Liver (tissue), 9 donors: ENCODE results near the gene ZNF57. TPM values are rescaled to one million over a fixed set of nuclear protein-coding genes. Genes with fewer than 3 reads are reported as not detected.

Experiments used
- DNase-seq: peaks from one replicate; pipeline ENCODE4 v3.0.0-alpha.2; 2017; ENCODE audit warnings: low spot score
- H3K27ac ChIP-seq, 2 donors: one replicate each; pipeline ENCODE4 v1.7.0; 2013; ENCODE audit warnings: inconsistent platforms in 2 of 2, low read length in 2 of 2, control low read depth in 1 of 2, low read depth in 1 of 2, mild to moderate bottlenecking in 1 of 2
- H3K27me3 ChIP-seq, 4 donors: one replicate each; pipeline versions ENCODE4 v1.6.1 to v1.7.0; 2013; ENCODE audit warnings: low read length in 3 of 4, inconsistent platforms in 1 of 4, mild to moderate bottlenecking in 1 of 4, moderate library complexity in 1 of 4; ENCODE audit not compliant: control insufficient read depth in 4 of 4, insufficient read depth in 4 of 4
- H3K36me3 ChIP-seq, 4 donors: one replicate each; pipeline versions ENCODE4 v1.6.1 to v1.7.0; 2013; ENCODE audit warnings: low read length in 3 of 4, mild to moderate bottlenecking in 3 of 4, low read depth in 1 of 4, moderate library complexity in 1 of 4; ENCODE audit not compliant: control insufficient read depth in 4 of 4, insufficient read depth in 3 of 4
- H3K4me1 ChIP-seq, 4 donors: one replicate each; pipeline versions ENCODE4 v1.6.1 to v1.7.0; 2013; ENCODE audit warnings: low read length in 3 of 4, mild to moderate bottlenecking in 3 of 4, moderate library complexity in 1 of 4; ENCODE audit not compliant: control insufficient read depth in 4 of 4, insufficient read depth in 4 of 4
- H3K4me3 ChIP-seq, 3 donors: one replicate each; pipeline versions ENCODE4 v1.6.1 to v1.7.0; 2013; ENCODE audit warnings: low read length in 3 of 3, control low read depth in 1 of 3, low read depth in 1 of 3, mild to moderate bottlenecking in 1 of 3
- H3K9ac ChIP-seq, 2 donors: one replicate each; pipeline ENCODE4 v1.7.0; 2013; ENCODE audit warnings: low read length in 2 of 2, mild to moderate bottlenecking in 2 of 2, moderate library complexity in 2 of 2, control low read depth in 1 of 2, low read depth in 1 of 2
- H3K9me3 ChIP-seq, 4 donors: one replicate each; pipeline versions ENCODE4 v1.6.1 to v1.7.0; 2013; ENCODE audit warnings: low read length in 3 of 4; ENCODE audit not compliant: control insufficient read depth in 4 of 4
- EGR1 ChIP-seq, 2 donors: IDR thresholded peaks; 2 replicates each; pipeline ENCODE4 v1.6.1; 2016 to 2018; ENCODE audit warnings: antibody characterized with exemption in 2 of 2, low read depth in 2 of 2
- FOXA1 ChIP-seq: IDR thresholded peaks from 2 replicates; pipeline ENCODE4 v1.6.1; 2016; ENCODE audit warnings: antibody characterized with exemption
- FOXA2 ChIP-seq: IDR thresholded peaks from 2 replicates; pipeline ENCODE4 v1.6.1; 2016; ENCODE audit warnings: antibody characterized with exemption
- HNF4A ChIP-seq, 2 donors: conservative IDR thresholded peaks; 2 replicates each; pipeline ENCODE4 v1.6.1; 2016; ENCODE audit warnings: antibody characterized with exemption in 2 of 2, mild to moderate bottlenecking in 2 of 2
- NR2F2 ChIP-seq: IDR thresholded peaks from 2 replicates; pipeline ENCODE4 v1.6.1; 2016; ENCODE audit warnings: antibody characterized with exemption
- SP1 ChIP-seq: IDR thresholded peaks from 2 replicates; pipeline ENCODE4 v1.6.1; 2018; ENCODE audit warnings: antibody characterized with exemption, mild to moderate bottlenecking
- YY1 ChIP-seq: IDR thresholded peaks from 2 replicates; pipeline ENCODE4 v1.6.1; 2016; ENCODE audit warnings: antibody characterized with exemption, mild to moderate bottlenecking
- WGBS: extraction: QIAGEN DNeasy Blood & Tissue Kit; methylation state at CpG from one replicate; pipeline ENCODE4 v1.1.7; 2013; 5-methylcytosine and 5-hydroxymethylcytosine counted together
- polyA plus RNA-seq, 2 donors: library from polyadenylated mRNA; stranded (reverse) in 1 of 2; unstranded in 1 of 2; fragments of 200-250 nt in 1 of 2; fragments of >200 nt in 1 of 2; fragmentation: Nextera tagmentation in 1 of 2; extraction: Ambion mirVana in 1 of 2; gene quantifications; one replicate each; pipeline versions ENCODE4 v1.2.1 to v1.2.3, GENCODE V29; 2013 to 2015
- total RNA-seq, 2 donors: library from RNA; depleted of rRNA; stranded (reverse); fragments of >200 nt; gene quantifications; one replicate each; pipeline ENCODE4 v1.2.3, GENCODE V29; 2014
- TF ChIP-seq, protein P1 (sequence below): IDR thresholded peaks from 2 replicates; pipeline ENCODE4 v1.6.1; 2016; ENCODE audit warnings: antibody characterized with exemption
- TF ChIP-seq, protein P2 (sequence below): fragments of 150-350 bp; IDR thresholded peaks from 2 replicates; pipeline ENCODE4 v1.5.1; 2017; ENCODE audit warnings: improper control_type of control experiment, low read depth, low read length; ENCODE audit not compliant: missing input control
- TF ChIP-seq, protein P3 (sequence below): IDR thresholded peaks from 2 replicates; pipeline ENCODE4 v1.6.1; 2016; ENCODE audit warnings: antibody characterized with exemption
- TF ChIP-seq, protein P4 (sequence below): IDR thresholded peaks from 2 replicates; pipeline ENCODE4 v1.6.1; 2016; ENCODE audit warnings: antibody characterized with exemption
- TF ChIP-seq, protein P5 (sequence below): IDR thresholded peaks from 2 replicates; pipeline ENCODE4 v1.6.1; 2016; ENCODE audit warnings: antibody characterized with exemption, mild to moderate bottlenecking
- donor health status: healthy.
- donor health status: healthy.
- donor health status: healthy.
- donor health status: healthy.
- donor health status: healthy.

Gene ZNF57
- total and polyA plus RNA-seq, 4 donors = 1.3 to 2.8 (median 1.8) TPM

DNA sequence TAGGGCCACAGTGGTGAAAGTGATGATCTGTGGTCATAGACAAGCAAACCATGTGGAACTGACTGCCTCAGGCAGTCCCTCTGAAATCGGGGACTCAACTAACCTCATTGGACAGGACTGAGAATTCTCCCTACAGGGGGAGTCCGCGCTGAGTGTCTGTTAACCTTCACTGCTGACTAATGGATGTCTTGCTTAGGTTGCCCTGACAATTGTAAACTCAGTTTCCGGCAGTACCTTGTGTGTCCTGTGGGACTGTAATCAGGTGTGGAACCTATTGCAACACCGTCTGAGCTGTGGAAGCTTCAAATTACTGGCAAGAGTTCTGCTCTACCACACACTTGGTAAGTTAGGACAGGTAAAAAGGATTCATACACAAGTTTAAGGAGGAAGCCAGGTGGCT lies 22.3 kb downstream of the ZNF57 start:
- WGBS = 34% methylated on average over 5 of the region's 5 CpGs
- Histone ChIP-seq H3K9ac (no peak overlapping the region), H3K27ac (no peak overlapping the region), H3K4me3 (no peak overlapping the region), H3K27me3 (no peaks in the 10 kb centered on the region), H3K4me1 (no peaks in the 10 kb centered on the region), H3K9me3 (peaks cover 2 to 9% (median 4%) of the 10 kb centered on the region in 4 donors), H3K36me3 (peaks cover 1 to 10% (median 5%) of the 10 kb centered on the region in 4 donors)
- TF ChIP-seq, protein P1, sequence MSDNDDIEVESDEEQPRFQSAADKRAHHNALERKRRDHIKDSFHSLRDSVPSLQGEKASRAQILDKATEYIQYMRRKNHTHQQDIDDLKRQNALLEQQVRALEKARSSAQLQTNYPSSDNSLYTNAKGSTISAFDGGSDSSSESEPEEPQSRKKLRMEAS = no peak
- TF ChIP-seq, protein P2, sequence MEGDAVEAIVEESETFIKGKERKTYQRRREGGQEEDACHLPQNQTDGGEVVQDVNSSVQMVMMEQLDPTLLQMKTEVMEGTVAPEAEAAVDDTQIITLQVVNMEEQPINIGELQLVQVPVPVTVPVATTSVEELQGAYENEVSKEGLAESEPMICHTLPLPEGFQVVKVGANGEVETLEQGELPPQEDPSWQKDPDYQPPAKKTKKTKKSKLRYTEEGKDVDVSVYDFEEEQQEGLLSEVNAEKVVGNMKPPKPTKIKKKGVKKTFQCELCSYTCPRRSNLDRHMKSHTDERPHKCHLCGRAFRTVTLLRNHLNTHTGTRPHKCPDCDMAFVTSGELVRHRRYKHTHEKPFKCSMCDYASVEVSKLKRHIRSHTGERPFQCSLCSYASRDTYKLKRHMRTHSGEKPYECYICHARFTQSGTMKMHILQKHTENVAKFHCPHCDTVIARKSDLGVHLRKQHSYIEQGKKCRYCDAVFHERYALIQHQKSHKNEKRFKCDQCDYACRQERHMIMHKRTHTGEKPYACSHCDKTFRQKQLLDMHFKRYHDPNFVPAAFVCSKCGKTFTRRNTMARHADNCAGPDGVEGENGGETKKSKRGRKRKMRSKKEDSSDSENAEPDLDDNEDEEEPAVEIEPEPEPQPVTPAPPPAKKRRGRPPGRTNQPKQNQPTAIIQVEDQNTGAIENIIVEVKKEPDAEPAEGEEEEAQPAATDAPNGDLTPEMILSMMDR = peak; percentile 15
- no peak for DNase-seq

DNA sequence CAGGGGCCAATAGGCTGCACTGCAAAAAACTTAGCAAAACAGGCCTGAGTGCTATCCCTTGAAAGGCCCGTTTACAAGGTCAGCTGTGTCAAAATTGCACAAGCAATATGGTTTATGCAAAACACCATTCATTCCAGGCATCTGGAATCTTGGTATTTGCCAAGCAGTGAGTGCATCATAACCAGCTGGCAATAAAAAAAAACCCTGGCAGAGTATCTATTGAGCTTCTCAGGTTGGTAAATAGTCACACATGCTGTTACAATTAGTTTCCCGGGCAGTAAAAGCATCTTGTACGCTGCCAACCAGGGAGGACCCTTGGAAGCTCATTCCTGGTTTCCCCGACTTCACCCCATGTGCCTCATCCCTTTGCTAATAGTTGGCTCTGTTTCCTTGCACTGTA lies 22.8 kb downstream of the ZNF57 start:
- 54% methylated on average over 4 of the region's 4 CpGs for WGBS
- TF ChIP-seq YY1 (no peak), HNF4A (conservative IDR thresholded peaks at IDR 0.05) (no peak), EGR1 (IDR thresholded peaks at IDR 0.05; ENCODE audit: low read depth in 2 of 2) (no peak), SP1 (no peak)
- TF ChIP-seq, protein P3, sequence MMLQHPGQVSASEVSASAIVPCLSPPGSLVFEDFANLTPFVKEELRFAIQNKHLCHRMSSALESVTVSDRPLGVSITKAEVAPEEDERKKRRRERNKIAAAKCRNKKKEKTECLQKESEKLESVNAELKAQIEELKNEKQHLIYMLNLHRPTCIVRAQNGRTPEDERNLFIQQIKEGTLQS = no peak
- TF ChIP-seq, protein P2 = no peak
- no peak overlapping the region for H3K27ac ChIP-seq

DNA sequence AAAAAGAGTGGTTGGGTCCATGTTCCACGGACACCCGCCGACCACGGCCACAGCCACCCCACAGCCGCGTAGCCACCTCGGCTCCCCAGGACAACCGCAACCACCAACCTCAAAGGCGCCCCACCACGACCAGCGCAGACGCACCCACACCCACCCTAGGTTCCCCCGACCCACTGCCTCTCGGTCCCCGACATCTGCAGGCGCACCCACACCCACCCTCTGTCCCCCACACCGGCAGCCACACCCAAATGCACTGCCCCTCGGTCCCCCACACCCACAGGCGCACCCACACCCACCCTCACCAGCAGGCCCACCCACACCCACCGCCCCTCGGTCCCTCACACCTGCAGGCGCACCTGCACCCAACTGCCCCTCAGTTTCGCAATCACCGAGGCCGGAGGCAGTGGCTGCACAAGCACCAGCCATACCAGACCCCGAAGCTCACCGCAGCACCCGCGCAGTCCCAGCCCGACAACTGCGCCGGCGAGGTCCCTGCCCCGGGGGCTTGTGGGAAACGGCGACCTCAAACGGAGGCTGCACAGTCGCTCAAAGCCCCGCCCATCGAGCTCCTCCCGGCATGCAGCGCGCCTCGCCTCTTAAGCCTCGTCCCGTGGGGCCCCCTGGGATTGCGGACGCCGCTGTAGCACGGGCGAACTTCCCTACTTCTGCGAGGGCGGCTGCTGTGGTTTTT lies 25.8 kb downstream of the ZNF57 start:
- Histone ChIP-seq H3K4me3 (no peak overlapping the region), H3K9me3 (peaks cover 0 to 7% (median 2%) of the 10 kb centered on the region in 4 donors), H3K27ac (no peak overlapping the region), H3K4me1 (no peaks in the 10 kb centered on the region), H3K36me3 (peaks cover 0 to 5% (median 3%) of the 10 kb centered on the region in 4 donors), H3K9ac (no peak overlapping the region), H3K27me3 (no peaks in the 10 kb centered on the region)
- DNase-seq = no peak
- 83% methylated on average over 53 of the region's 53 CpGs for WGBS
- no peak for TF ChIP-seq NR2F2
- TF ChIP-seq FOXA1 = no peak
- TF ChIP-seq, protein P4, sequence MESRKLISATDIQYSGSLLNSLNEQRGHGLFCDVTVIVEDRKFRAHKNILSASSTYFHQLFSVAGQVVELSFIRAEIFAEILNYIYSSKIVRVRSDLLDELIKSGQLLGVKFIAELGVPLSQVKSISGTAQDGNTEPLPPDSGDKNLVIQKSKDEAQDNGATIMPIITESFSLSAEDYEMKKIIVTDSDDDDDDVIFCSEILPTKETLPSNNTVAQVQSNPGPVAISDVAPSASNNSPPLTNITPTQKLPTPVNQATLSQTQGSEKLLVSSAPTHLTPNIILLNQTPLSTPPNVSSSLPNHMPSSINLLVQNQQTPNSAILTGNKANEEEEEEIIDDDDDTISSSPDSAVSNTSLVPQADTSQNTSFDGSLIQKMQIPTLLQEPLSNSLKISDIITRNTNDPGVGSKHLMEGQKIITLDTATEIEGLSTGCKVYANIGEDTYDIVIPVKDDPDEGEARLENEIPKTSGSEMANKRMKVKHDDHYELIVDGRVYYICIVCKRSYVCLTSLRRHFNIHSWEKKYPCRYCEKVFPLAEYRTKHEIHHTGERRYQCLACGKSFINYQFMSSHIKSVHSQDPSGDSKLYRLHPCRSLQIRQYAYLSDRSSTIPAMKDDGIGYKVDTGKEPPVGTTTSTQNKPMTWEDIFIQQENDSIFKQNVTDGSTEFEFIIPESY = no peak
- TF ChIP-seq EGR1 (IDR thresholded peaks at IDR 0.05; ENCODE audit: low read depth in 2 of 2) = no peak
- TF ChIP-seq, protein P2 = no peak
- no peak for TF ChIP-seq FOXA2
- TF ChIP-seq, protein P5, sequence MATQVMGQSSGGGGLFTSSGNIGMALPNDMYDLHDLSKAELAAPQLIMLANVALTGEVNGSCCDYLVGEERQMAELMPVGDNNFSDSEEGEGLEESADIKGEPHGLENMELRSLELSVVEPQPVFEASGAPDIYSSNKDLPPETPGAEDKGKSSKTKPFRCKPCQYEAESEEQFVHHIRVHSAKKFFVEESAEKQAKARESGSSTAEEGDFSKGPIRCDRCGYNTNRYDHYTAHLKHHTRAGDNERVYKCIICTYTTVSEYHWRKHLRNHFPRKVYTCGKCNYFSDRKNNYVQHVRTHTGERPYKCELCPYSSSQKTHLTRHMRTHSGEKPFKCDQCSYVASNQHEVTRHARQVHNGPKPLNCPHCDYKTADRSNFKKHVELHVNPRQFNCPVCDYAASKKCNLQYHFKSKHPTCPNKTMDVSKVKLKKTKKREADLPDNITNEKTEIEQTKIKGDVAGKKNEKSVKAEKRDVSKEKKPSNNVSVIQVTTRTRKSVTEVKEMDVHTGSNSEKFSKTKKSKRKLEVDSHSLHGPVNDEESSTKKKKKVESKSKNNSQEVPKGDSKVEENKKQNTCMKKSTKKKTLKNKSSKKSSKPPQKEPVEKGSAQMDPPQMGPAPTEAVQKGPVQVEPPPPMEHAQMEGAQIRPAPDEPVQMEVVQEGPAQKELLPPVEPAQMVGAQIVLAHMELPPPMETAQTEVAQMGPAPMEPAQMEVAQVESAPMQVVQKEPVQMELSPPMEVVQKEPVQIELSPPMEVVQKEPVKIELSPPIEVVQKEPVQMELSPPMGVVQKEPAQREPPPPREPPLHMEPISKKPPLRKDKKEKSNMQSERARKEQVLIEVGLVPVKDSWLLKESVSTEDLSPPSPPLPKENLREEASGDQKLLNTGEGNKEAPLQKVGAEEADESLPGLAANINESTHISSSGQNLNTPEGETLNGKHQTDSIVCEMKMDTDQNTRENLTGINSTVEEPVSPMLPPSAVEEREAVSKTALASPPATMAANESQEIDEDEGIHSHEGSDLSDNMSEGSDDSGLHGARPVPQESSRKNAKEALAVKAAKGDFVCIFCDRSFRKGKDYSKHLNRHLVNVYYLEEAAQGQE = no peak
- no peak for TF ChIP-seq YY1
- TF ChIP-seq SP1 = no peak

More for the DNA sequence above, 22.8 kb downstream of the ZNF57 start:
- DNase-seq = no peak
- H3K9ac ChIP-seq = no peak overlapping the region
- H3K36me3 ChIP-seq = peaks cover 0 to 7% (median 2%) of the 10 kb centered on the region in 4 donors
- H3K27me3 ChIP-seq = no peaks in the 10 kb centered on the region
- H3K9me3 ChIP-seq = peaks cover 0 to 6% (median 2%) of the 10 kb centered on the region in 4 donors
- H3K4me1 ChIP-seq = no peaks in the 10 kb centered on the region
- no peak overlapping the region for H3K4me3 ChIP-seq
